ENCODE measurements around the gene DCUN1D3. TPM values are rescaled to one million over a fixed set of nuclear protein-coding genes. Genes with fewer than 3 reads are reported as not detected.
A peak's percentile ranks its signal among the peaks of the same experiment; 100 is the strongest.

The DCUN1D3 gene
- total RNA-seq, 2 experiments from 2014 or later: 5.9 to 6.9 TPM

DNA sequence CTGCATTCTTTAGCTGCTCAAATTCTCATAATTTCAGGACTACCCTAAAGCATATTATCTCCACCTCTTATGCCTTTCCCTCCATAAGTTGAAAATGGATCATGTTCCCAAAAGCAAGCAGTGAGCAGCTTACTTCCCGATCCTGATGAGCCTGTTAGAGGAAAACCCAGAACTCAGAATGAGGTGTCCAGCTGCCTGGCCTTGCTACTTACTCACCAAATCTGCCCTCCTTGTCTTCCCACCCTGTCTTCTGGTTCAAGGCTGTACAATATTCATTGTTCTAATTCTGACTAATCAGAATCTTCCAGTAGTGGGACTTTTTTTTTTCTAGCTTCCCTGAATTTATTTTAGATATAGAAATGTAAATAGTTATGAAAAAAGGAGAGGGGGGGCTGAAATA is 11.2 kb upstream of the DCUN1D3 start:
- TF ChIP-seq, protein P1, sequence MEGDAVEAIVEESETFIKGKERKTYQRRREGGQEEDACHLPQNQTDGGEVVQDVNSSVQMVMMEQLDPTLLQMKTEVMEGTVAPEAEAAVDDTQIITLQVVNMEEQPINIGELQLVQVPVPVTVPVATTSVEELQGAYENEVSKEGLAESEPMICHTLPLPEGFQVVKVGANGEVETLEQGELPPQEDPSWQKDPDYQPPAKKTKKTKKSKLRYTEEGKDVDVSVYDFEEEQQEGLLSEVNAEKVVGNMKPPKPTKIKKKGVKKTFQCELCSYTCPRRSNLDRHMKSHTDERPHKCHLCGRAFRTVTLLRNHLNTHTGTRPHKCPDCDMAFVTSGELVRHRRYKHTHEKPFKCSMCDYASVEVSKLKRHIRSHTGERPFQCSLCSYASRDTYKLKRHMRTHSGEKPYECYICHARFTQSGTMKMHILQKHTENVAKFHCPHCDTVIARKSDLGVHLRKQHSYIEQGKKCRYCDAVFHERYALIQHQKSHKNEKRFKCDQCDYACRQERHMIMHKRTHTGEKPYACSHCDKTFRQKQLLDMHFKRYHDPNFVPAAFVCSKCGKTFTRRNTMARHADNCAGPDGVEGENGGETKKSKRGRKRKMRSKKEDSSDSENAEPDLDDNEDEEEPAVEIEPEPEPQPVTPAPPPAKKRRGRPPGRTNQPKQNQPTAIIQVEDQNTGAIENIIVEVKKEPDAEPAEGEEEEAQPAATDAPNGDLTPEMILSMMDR (IDR thresholded peaks at IDR 0.05): no peak
- intact Hi-C loops (cut with micrococcal nuclease): no loop called here
- Mint-ChIP-seq H3K9me3 (no peaks in the 10 kb centered on the region), H3K27ac (peak overlapping the region; percentile 86), H3K4me3 (peak overlapping the region; percentile 18), H3K4me1 (ENCODE audit: low read depth) (peaks cover 47% of the 10 kb centered on the region), H3K27me3 (no peaks in the 10 kb centered on the region), H3K36me3 (ENCODE audit: low read depth) (peaks cover 21% of the 10 kb centered on the region)
- ChIA-PET POLR2A (interaction anchor here (1.3 to 1.8 kb wide), 3 partner anchors 9 to 37 kb away, joined by 5 to 13 read pairs (median 5); partner anchors contain the start of genes DCUN1D3 and LYRM1), CTCF (interaction anchor here (0.7 to 1.9 kb wide), 5 partner anchors 9 to 36 kb away, joined by 3 to 5 read pairs (median 4); partner anchors contain the start of genes DCUN1D3 and LYRM1)
- ATAC-seq (peak; percentile 49), DNase-seq (peak; percentile 20)

DNA sequence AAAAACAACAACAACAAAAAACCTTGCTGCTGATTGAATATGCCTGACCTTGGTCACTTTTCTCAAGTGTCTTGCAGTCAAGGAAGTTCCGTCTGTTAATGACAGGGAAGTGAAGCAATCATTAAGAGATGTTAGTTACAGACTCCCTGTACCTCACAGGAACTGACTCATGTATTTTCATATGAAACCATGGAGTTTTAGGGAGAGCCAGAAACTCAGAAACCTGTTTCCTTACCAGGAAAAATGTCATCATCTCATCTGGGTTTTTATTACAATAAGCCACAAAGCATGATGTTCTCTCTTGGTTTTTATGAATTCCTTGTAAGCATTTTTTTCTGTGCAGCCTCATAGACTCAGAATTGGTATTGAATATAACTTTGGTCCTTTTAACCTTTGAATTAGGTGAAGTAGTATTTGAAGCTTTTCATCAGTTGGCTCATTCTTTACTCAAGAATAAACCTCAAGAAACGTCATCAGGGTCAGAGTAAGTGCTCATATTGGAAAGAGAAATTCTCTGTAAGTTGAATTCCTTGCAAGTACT is 10.7 kb upstream of the DCUN1D3 start:
- Mint-ChIP-seq H3K27ac (peak overlapping the region; percentile 86), H3K4me1 (ENCODE audit: low read depth) (peaks cover 51% of the 10 kb centered on the region), H3K9me3 (no peaks in the 10 kb centered on the region), H3K27me3 (no peaks in the 10 kb centered on the region), H3K36me3 (ENCODE audit: low read depth) (peaks cover 23% of the 10 kb centered on the region), H3K4me3 (no peak overlapping the region)
- POLR2A ChIA-PET: interaction anchor here (1.3 to 1.8 kb wide), 3 partner anchors 8 to 36 kb away, joined by 5 to 13 read pairs (median 5); partner anchors contain the start of genes DCUN1D3 and LYRM1
- TF ChIP-seq, protein P1 (IDR thresholded peaks at IDR 0.05): no peak
- CTCF ChIA-PET: interaction anchor here (1.3 to 1.9 kb wide), 4 partner anchors 9 to 28 kb away, joined by 3 to 5 read pairs (median 4); partner anchors contain the start of genes DCUN1D3 and LYRM1
- peak; percentile 82 for ATAC-seq
- intact Hi-C loops (cut with micrococcal nuclease): no loop called here
- no peak for DNase-seq

DNA sequence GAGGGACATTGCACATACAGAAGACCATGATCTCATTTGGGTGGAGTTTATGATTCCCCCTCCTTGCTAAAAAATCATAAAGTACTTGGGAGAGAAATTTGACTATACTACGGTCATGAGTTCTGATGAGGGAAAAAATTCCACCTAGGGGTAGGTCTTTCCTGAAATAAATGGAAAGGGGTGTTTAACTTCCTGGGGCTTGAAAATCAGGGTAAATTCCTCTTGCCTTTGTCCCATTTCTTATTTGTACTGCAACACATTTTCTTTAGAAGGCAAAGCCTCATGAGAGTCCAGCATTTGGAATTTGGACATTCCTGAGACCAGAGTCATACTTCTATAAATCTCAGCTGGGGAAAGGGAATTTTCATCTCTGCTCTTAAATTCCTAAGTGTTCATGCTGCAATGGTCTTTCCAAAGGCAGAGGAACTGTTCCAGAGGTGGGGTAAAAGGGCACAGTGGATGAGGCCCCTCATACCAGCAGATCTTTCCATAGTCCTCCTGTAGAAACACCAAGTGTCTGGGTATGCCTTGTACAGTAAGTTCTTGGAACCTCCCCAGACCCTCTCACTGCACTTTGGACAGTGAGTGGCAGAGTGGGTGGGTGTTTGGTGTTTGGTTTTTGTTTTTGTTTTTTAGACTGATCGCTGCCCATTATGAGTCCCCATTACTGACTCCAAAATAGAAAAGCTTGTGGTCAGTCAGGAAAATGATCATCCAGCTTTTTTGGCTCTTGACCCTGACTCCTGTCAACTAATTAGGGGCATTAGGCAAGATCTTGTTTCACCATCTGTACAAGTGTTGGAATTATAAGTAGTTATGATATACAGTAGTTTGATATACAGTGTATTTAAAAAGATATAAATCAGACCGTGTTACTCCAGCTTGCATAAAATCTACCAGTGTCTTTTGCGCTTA is 6.4 kb upstream of the DCUN1D3 start:
- H3K27ac Mint-ChIP-seq: no peak overlapping the region
- intact Hi-C loops (cut with micrococcal nuclease): no loop called here
- ATAC-seq: no peak
- CTCF ChIA-PET: interaction anchor here (0.9 to 1.1 kb wide), 2 partner anchors 31 to 32 kb away, joined by 3 read pairs; no protein-coding TSS in a partner anchor
- no peak for DNase-seq
- H3K27me3 Mint-ChIP-seq: no peaks in the 10 kb centered on the region
- peaks cover 80% of the 10 kb centered on the region for H3K4me1 Mint-ChIP-seq (ENCODE audit: low read depth)
- H3K4me3 Mint-ChIP-seq: no peak overlapping the region
- no peaks in the 10 kb centered on the region for H3K9me3 Mint-ChIP-seq
- POLR2A ChIA-PET: interaction anchor here (0.6 to 1.0 kb wide), 2 partner anchors 11 to 24 kb away, joined by 3 read pairs; no protein-coding TSS in a partner anchor
- TF ChIP-seq, protein P1 (IDR thresholded peaks at IDR 0.05): no peak
- peaks cover 41% of the 10 kb centered on the region for H3K36me3 Mint-ChIP-seq (ENCODE audit: low read depth)

DNA sequence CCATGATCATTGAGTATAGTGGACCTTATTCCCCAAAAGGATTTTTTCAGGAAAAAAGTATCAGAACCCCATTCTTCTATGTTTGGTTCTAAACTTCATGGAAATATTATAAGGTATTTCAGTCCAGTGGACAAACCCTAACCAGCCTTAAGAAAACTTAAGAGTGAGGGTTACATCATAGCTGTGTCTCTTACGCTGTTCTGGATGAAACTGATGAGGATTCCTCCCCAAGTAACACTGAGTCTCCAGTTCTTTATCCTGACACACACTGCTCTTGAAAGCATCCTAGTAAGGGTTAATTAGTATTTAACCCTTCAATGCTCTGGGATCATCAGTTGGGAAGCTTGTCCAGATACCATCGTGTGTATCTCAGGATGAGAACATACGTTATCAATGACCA is 5.4 kb upstream of the DCUN1D3 start:
- H3K4me1 Mint-ChIP-seq (ENCODE audit: low read depth): peaks cover 75% of the 10 kb centered on the region

More for the DNA sequence above, 5.4 kb upstream of the DCUN1D3 start:
- CTCF ChIA-PET: no interaction called here
- no peaks in the 10 kb centered on the region for H3K27me3 Mint-ChIP-seq
- intact Hi-C loops (cut with micrococcal nuclease): no loop called here
- H3K9me3 Mint-ChIP-seq: no peaks in the 10 kb centered on the region
- no peak overlapping the region for H3K4me3 Mint-ChIP-seq
- POLR2A ChIA-PET: no interaction called here
- ATAC-seq (no peak), DNase-seq (no peak)
- no peak overlapping the region for H3K27ac Mint-ChIP-seq
- H3K36me3 Mint-ChIP-seq (ENCODE audit: low read depth): peaks cover 51% of the 10 kb centered on the region
- TF ChIP-seq, protein P1 (IDR thresholded peaks at IDR 0.05): no peak
